WTC11 (cell line): Measurements from ENCODE around the gene KRTAP5-3.
"Not testable (repeated sequence)": the region's sequence is repeated elsewhere in the genome, so short reads cannot be mapped to it uniquely, and the experiment has no call there.

Source experiments
- ATF3 ChIP-seq: sonication (generic); formaldehyde crosslinking; conservative IDR thresholded peaks from 2 replicates; pipeline ENCODE4 v1.8.1; 2022; ENCODE audit warnings: mild to moderate bottlenecking, missing genetic modification reagents
- CTCF ChIP-seq: fragments of 200-600 bp; IDR thresholded peaks from 2 replicates; pipeline ENCODE4 v1.8.0; 2022; ENCODE audit warnings: antibody characterized with exemption
- FOXP1 ChIP-seq: sonication (generic); formaldehyde crosslinking; IDR thresholded peaks from 2 replicates; pipeline ENCODE4 v1.8.0; 2022; ENCODE audit warnings: missing genetic modification reagents, mild to moderate bottlenecking, moderate library complexity, borderline replicate concordance
- TP53 ChIP-seq: sonication (generic); formaldehyde crosslinking; IDR thresholded peaks from 2 replicates; pipeline ENCODE4 v1.8.1; 2023; ENCODE audit warnings: mild to moderate bottlenecking, missing genetic modification reagents
- ZNF263 ChIP-seq: sonication (generic); formaldehyde crosslinking; IDR thresholded peaks from 2 replicates; pipeline ENCODE4 v1.8.1; 2022; ENCODE audit warnings: low read depth, mild to moderate bottlenecking, moderate library complexity, missing genetic modification reagents

DNA sequence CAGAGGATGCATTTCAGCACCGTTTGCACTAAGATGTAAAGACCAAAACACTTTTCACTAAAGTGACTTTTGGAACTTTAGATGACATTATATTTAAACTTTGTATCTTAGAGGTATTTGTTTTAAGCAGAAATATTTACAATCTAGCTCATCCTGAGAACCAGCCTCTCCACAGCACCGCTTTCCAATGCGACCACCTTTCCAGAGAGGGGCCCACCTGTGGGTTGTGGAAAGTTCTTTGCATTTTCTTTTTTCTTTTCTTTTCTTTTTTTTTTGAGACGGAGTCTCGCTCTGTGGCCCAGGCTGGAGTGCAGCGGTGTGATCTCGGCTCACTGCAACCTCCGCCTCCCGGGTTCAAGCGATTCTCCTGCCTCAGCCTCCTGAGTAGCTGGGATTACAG is 38.3 kb upstream of the KRTAP5-3 start:
- TF ChIP-seq CTCF; ZNF263 (CRISPR knock-in tag); FOXP1 (CRISPR knock-in tag); ATF3; TP53 (CRISPR knock-in tag): not testable (repeated sequence)
